ENCODE results near the gene LRRK2. TPM values are rescaled to one million over a fixed set of nuclear protein-coding genes. Genes with fewer than 3 reads are reported as not detected.

Gene LRRK2
- total and polyA plus RNA-seq, 5 donors = 5.9 to 16.8 (median 11.3) TPM

DNA sequence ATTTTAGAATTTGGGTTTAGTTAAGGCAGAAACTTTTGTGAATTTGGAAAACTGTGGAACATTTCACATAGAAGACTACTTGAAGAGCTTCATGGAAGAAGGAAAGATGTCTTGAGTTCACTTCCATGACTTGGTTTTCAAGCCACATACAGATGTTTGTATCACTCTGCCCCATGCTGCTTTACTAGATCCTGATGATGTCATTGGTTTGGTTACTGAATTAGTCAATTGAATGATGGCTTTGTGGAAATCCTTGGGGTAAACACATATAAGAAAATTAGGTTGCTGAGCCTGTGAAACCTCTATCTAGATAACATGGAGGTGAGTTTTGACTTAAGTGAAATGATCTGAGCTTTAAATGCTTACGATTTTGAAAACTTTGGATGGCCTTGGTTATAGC is 90.6 kb downstream of the LRRK2 start:
- WGBS = 95% methylated on average over 1 of the region's 1 CpG
- no peak overlapping the region for H3K27ac ChIP-seq (ENCODE audit: low read length)
- no peaks in the 10 kb centered on the region for H3K27me3 ChIP-seq (ENCODE audit: control insufficient read depth, insufficient read depth)
- ATAC-seq (no peak), DNase-seq (no peak)
- H3K4me3 ChIP-seq (ENCODE audit: low read length) = no peak overlapping the region
- intact Hi-C loops (cut with DNase I) = loop anchor here in 1 of 4 donors (10.0 kb wide), 1 partner anchor 161 kb away; no protein-coding TSS in a partner anchor
- no peaks in the 10 kb centered on the region for H3K4me1 ChIP-seq (ENCODE audit: control insufficient read depth, insufficient read depth, low read length)
- no peaks in the 10 kb centered on the region for H3K9me3 ChIP-seq (ENCODE audit: control insufficient read depth, low read length)

DNA sequence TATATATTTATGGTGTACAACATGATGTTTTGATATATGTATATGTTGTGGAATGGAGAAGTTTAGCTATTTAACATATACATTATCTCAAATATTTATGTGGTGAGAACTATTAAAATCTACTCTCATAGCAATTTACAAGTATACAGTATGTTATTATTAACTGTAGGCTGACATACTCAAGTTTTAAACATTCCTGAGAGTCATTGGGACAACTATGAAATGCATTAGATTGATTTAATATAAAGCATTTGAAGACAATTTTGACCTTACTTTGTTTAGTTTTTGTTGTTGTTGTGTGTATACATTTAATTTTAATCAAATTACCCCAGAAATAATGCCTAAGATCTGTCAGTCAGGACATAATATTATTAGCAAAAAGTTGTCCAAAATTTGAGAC is 99.5 kb downstream of the LRRK2 start:
- no peak overlapping the region for H3K4me3 ChIP-seq (ENCODE audit: low read length)
- DNase-seq (no peak), ATAC-seq (no peak)
- intact Hi-C loops (cut with DNase I) = no loop called here
- no peaks in the 10 kb centered on the region for H3K27me3 ChIP-seq (ENCODE audit: control insufficient read depth, insufficient read depth)
- H3K9me3 ChIP-seq (ENCODE audit: control insufficient read depth, low read length) = no peaks in the 10 kb centered on the region
- H3K4me1 ChIP-seq (ENCODE audit: control insufficient read depth, insufficient read depth, low read length) = peaks cover 1% of the 10 kb centered on the region
- H3K27ac ChIP-seq (ENCODE audit: low read length) = no peak overlapping the region

DNA sequence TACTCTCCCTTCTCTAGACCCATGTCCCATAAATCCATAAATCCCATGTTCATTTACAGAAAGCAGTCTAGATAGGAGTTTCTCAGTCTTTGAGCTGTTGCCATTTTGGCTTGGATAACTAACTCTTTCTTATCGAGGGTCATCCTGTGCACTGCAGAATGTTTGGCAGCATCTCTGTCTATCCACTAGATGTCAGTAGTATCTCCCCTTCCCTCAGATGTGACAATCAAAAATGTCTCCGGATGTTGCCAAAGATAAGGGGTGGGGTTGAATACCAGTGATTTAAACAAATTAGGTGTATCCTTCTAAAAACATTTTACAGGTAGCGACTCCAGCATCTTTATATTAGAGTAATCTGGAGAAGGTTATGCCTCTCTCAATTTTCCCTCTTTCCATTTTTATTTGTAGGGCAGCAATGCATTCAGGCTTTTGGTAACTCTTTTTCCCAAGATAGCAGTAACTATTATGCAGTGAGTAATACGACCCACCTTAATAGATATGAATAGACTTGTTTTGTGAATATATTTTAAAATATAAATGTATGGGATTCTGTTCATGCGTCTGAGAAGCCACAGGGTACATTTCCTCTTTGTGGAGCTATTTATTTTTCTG is 100.7 kb downstream of the LRRK2 start:
- peak in 1 of 2 donors; percentile 54 for ATAC-seq
- no peaks in the 10 kb centered on the region for H3K9me3 ChIP-seq (ENCODE audit: control insufficient read depth, low read length)
- no peak overlapping the region for H3K27ac ChIP-seq (ENCODE audit: low read length)
- 58% methylated on average over 5 of the region's 5 CpGs for WGBS
- DNase-seq = no peak
- H3K27me3 ChIP-seq (ENCODE audit: control insufficient read depth, insufficient read depth) = no peaks in the 10 kb centered on the region
- intact Hi-C loops (cut with DNase I) = no loop called here
- H3K4me3 ChIP-seq (ENCODE audit: low read length) = no peak overlapping the region
- H3K4me1 ChIP-seq (ENCODE audit: control insufficient read depth, insufficient read depth, low read length) = peaks cover 1% of the 10 kb centered on the region

DNA sequence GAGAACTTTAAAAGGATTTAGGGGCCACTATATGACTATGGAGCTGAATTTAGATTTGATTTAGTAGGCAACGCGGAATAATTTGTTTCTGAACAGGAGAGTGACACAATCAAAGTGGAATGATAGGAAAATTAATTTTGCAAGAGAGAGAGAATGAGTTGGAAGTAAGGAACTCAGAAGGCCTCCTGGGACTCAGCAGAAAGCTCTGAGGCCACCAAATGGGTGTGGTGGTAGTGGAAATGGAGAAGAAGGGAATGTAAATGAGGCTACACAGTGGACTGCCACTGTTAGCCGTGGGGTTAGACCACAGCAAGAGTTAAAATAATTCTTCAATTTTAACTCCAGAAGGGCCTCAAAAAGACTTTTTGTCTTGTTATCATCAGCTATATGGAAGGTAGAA is 102.7 kb downstream of the LRRK2 start:
- intact Hi-C loops (cut with DNase I) = no loop called here
- H3K27me3 ChIP-seq (ENCODE audit: control insufficient read depth, insufficient read depth) = no peaks in the 10 kb centered on the region
- 88% methylated on average over 3 of the region's 3 CpGs for WGBS
- DNase-seq (no peak), ATAC-seq (no peak)
- H3K9me3 ChIP-seq (ENCODE audit: control insufficient read depth, low read length) = no peaks in the 10 kb centered on the region
- peaks cover 1% of the 10 kb centered on the region for H3K4me1 ChIP-seq (ENCODE audit: control insufficient read depth, insufficient read depth, low read length)
- H3K4me3 ChIP-seq (ENCODE audit: low read length) = no peak overlapping the region
- H3K27ac ChIP-seq (ENCODE audit: low read length) = no peak overlapping the region

DNA sequence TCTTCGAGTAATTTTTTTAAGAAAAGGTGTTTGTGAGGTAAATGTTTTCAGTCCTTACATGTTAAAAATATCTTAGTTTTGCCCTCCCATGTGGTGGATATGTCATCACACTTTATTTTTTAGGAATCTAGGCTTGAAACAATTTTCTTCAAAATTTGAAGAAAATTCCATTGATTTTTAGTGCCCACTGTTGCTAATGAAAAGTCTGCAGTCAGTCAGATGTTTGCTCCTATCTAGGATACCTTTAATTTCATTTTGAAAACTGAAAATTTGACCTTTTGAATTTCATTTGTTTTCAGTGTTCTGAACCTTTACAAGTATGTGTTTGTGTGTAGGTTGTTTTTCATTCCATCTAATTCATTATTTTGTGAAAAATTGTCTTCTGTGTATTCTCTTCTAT is 105.4 kb downstream of the LRRK2 start:
- Histone ChIP-seq H3K4me3 (ENCODE audit: low read length) (no peak overlapping the region), H3K27ac (ENCODE audit: low read length) (no peak overlapping the region), H3K9me3 (ENCODE audit: control insufficient read depth, low read length) (no peaks in the 10 kb centered on the region), H3K27me3 (ENCODE audit: control insufficient read depth, insufficient read depth) (no peaks in the 10 kb centered on the region), H3K4me1 (ENCODE audit: control insufficient read depth, insufficient read depth, low read length) (no peaks in the 10 kb centered on the region)
- DNase-seq = no peak
- WGBS = 85% methylated on average over 1 of the region's 1 CpG
- intact Hi-C loops (cut with DNase I) = loop anchor here in 1 of 4 donors (10.0 kb wide), 1 partner anchor 595 kb away; no protein-coding TSS in a partner anchor
- no peak for ATAC-seq

DNA sequence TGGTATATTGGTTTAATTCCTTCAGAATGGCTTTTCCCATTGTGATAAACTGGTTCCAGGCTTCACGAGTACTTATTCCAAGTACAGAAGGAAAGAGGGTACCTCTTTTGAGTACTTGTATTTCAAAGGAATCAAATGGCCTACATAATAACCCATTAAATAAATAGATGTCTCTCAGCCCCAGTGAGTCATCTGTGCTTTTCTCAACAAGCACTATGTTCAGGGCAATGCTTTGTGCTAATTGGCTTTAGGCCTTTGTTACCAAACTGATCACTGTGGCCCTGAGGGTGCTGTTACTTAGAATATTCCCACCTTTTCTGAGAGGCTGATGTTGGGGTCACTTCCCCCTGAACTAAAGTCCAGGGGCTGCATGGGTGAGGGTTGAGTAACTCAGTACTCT is 107.1 kb downstream of the LRRK2 start:
- Histone ChIP-seq H3K9me3 (ENCODE audit: control insufficient read depth, low read length) (no peaks in the 10 kb centered on the region), H3K27ac (ENCODE audit: low read length) (no peak overlapping the region), H3K4me3 (ENCODE audit: low read length) (no peak overlapping the region), H3K27me3 (ENCODE audit: control insufficient read depth, insufficient read depth) (no peaks in the 10 kb centered on the region), H3K4me1 (ENCODE audit: control insufficient read depth, insufficient read depth, low read length) (no peaks in the 10 kb centered on the region)
- WGBS = 91% methylated on average over 1 of the region's 1 CpG
- ATAC-seq (no peak), DNase-seq (no peak)
- intact Hi-C loops (cut with DNase I) = loop anchor here in 1 of 4 donors (10.0 kb wide), 1 partner anchor 593 kb away; no protein-coding TSS in a partner anchor

DNA sequence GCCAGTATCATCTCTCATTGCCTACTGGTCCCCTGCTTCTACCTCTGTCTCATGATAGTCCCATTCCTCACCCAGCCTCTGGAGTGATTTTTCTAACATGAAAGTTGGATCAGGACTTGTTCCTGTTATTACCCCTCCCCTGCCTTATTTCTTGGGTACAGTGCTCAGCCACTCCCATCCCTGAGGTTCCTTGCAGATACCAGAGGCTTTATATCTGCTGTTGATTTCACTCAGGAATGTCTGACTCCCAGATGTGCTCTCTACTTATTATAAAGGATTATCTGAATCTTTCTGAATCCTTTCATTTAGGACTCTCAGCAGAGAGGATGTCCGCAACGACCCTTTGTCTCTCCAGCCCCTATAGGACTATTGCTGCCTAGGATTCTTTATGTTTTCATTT is 111.2 kb downstream of the LRRK2 start:
- Histone ChIP-seq H3K9me3 (ENCODE audit: control insufficient read depth, low read length) (no peaks in the 10 kb centered on the region), H3K27ac (ENCODE audit: low read length) (no peak overlapping the region), H3K4me1 (ENCODE audit: control insufficient read depth, insufficient read depth, low read length) (no peaks in the 10 kb centered on the region), H3K27me3 (ENCODE audit: control insufficient read depth, insufficient read depth) (no peaks in the 10 kb centered on the region), H3K4me3 (ENCODE audit: low read length) (no peak overlapping the region)
- no peak for ATAC-seq
- intact Hi-C loops (cut with DNase I) = loop anchor here in 1 of 4 donors (10.0 kb wide), 1 partner anchor 589 kb away; no protein-coding TSS in a partner anchor
- WGBS = 72% methylated on average over 2 of the region's 2 CpGs
- DNase-seq = no peak

DNA sequence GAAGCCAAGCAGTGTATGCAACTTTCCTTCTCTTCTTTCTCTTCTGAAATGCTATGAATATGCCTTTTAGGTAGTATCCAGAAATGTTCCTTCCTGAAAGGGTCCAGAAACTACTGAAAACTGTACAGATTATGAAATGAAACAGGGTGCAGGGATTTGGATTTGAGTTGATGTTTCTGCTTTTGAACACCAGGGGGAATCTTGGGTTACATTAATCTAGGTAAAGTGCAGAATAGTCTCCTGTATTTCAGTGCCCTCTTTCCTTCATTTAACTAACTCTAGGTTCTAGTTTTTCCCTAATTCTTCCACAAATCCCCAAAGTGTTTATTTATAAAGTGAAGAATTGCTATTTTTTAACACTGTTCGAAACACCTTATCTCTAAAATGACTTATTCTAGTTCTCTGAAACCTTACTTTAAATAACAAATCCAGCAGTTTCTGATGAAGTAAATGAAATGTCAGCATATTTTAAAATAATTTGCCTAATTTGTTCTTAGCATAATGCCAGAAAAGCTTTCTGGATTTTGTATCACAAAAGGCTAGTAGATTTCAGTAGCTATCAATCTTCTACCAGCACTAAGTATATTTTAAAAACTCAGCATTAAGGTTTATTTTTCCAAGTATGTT is 111.9 kb downstream of the LRRK2 start:
- intact Hi-C loops (cut with DNase I) = loop anchor here in 1 of 4 donors (10.0 kb wide), 1 partner anchor 588 kb away; no protein-coding TSS in a partner anchor
- DNase-seq (no peak), ATAC-seq (peak in 1 of 2 donors; percentile 41)
- H3K27ac ChIP-seq (ENCODE audit: low read length) = no peak overlapping the region
- no peaks in the 10 kb centered on the region for H3K4me1 ChIP-seq (ENCODE audit: control insufficient read depth, insufficient read depth, low read length)
- H3K4me3 ChIP-seq (ENCODE audit: low read length) = no peak overlapping the region
- 52% methylated on average over 1 of the region's 1 CpG for WGBS
- H3K27me3 ChIP-seq (ENCODE audit: control insufficient read depth, insufficient read depth) = no peaks in the 10 kb centered on the region
- no peaks in the 10 kb centered on the region for H3K9me3 ChIP-seq (ENCODE audit: control insufficient read depth, low read length)

DNA sequence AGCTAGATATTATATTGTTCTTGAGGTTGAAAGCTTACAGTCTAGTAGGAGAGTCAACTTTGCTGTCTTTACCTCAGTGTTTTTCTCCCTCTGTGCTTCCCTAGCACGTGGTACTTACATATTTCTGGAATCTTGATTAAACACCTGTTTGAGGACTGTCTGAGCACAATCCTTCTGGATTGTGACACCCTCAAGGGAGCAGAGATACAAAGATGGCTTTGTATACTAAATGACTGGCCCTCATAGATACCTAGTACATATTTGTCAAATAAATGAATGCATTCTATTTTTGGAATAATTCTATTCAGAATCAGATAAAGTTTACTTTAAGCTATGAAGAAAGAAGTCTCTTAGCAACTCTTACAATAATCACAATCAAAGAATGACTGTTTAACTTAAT is 113.3 kb downstream of the LRRK2 start:
- 35% methylated on average over 1 of the region's 1 CpG for WGBS
- H3K4me3 ChIP-seq (ENCODE audit: low read length) = no peak overlapping the region
- no peak overlapping the region for H3K27ac ChIP-seq (ENCODE audit: low read length)
- ATAC-seq = no peak
- no peaks in the 10 kb centered on the region for H3K9me3 ChIP-seq (ENCODE audit: control insufficient read depth, low read length)
- H3K4me1 ChIP-seq (ENCODE audit: control insufficient read depth, insufficient read depth, low read length) = peaks cover 2% of the 10 kb centered on the region
- no peaks in the 10 kb centered on the region for H3K27me3 ChIP-seq (ENCODE audit: control insufficient read depth, insufficient read depth)
- no peak for DNase-seq
- intact Hi-C loops (cut with DNase I) = loop anchor here in 1 of 4 donors (10.0 kb wide), 1 partner anchor 587 kb away; no protein-coding TSS in a partner anchor

DNA sequence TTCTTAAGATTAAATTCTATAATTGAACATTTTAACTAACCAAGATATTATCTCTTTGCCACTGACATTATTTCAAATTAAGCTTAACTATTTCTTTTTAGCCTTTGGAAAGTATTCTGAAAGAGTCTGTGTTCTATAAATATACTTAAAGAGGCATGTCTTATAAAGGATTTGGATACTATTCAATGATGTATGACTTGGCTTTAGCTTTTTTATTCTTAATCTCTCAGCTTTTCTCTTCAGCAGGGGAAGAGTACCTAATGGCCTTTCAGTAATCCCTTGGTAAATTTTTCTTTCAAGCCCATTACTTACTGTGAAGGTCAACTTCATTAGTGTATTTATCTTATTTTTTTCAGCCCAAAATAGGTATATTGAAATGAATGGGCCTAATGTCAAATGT is 113.8 kb downstream of the LRRK2 start:
- Histone ChIP-seq H3K4me3 (ENCODE audit: low read length) (no peak overlapping the region), H3K9me3 (ENCODE audit: control insufficient read depth, low read length) (no peaks in the 10 kb centered on the region), H3K27me3 (ENCODE audit: control insufficient read depth, insufficient read depth) (no peaks in the 10 kb centered on the region), H3K27ac (ENCODE audit: low read length) (no peak overlapping the region), H3K4me1 (ENCODE audit: control insufficient read depth, insufficient read depth, low read length) (peaks cover 2% of the 10 kb centered on the region)
- no peak for ATAC-seq
- DNase-seq = no peak
- intact Hi-C loops (cut with DNase I) = loop anchor here in 1 of 4 donors (10.0 kb wide), 1 partner anchor 586 kb away; no protein-coding TSS in a partner anchor

DNA sequence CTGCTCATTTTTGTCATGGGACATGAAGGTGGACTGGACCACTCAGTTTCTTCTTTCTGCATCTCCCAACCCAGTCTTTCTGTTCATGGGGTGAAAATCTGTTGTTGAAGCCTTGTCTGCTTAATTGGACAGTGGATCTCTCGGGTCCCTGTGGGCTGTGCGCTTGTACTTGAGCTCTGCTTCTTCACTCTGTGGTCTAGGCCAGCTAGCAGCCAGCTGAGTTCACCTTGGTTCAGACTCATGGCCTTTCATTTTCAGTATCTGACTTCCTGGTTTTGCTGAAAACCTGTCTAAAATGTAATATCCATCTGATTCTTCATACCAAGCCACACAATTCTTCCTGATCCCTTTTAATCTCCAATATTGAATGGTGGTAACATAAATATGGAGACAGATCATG is 117.2 kb downstream of the LRRK2 start:
- H3K27ac ChIP-seq (ENCODE audit: low read length) = no peak overlapping the region
- DNase-seq = no peak
- H3K9me3 ChIP-seq (ENCODE audit: control insufficient read depth, low read length) = no peaks in the 10 kb centered on the region
- intact Hi-C loops (cut with DNase I) = no loop called here
- ATAC-seq = peak in 1 of 2 donors; percentile 44
- H3K27me3 ChIP-seq (ENCODE audit: control insufficient read depth, insufficient read depth) = no peaks in the 10 kb centered on the region
- no peak overlapping the region for H3K4me3 ChIP-seq (ENCODE audit: low read length)
- 86% methylated on average over 2 of the region's 2 CpGs for WGBS
- H3K4me1 ChIP-seq (ENCODE audit: control insufficient read depth, insufficient read depth, low read length) = peaks cover 2% of the 10 kb centered on the region
